H9 (cell line): ENCODE measurements around the gene RXFP2. TPM values are rescaled to one million over a fixed set of nuclear protein-coding genes. Genes with fewer than 3 reads are reported as not detected.

Experiments used
- DNase-seq: peaks from one replicate; pipeline ENCODE4 v3.0.0-alpha.2; 2017
- H2AFZ ChIP-seq: one replicate; pipeline ENCODE4 v1.6.1; 2013; ENCODE audit warnings: mild to moderate bottlenecking, low read length, control low read depth, moderate library complexity
- H2AK5ac ChIP-seq: 2 replicates; pipeline ENCODE4 v1.6.1; 2013; ENCODE audit warnings: low read length, control low read depth, mixed read lengths; ENCODE audit not compliant: insufficient read length
- H2BK120ac ChIP-seq: one replicate; pipeline ENCODE4 v1.6.1; 2013; ENCODE audit warnings: low read depth, mild to moderate bottlenecking, low read length, control low read depth, inconsistent platforms; ENCODE audit not compliant: poor library complexity, severe bottlenecking
- H2BK12ac ChIP-seq: 2 replicates; pipeline ENCODE4 v1.6.1; 2013; ENCODE audit warnings: low read length, control low read depth, mixed read lengths, low read depth; ENCODE audit not compliant: insufficient read length
- H2BK15ac ChIP-seq: 2 replicates; pipeline ENCODE4 v1.6.1; 2013; ENCODE audit warnings: low read depth, low read length, control low read depth
- H2BK20ac ChIP-seq: one replicate; pipeline ENCODE4 v1.6.1; 2013; ENCODE audit warnings: low read depth, mild to moderate bottlenecking, low read length, control low read depth, inconsistent platforms; ENCODE audit not compliant: poor library complexity, severe bottlenecking
- H2BK5ac ChIP-seq: 2 replicates; pipeline ENCODE4 v1.6.1; 2013; ENCODE audit warnings: low read length, control low read depth, mixed read lengths; ENCODE audit not compliant: insufficient read length
- H3K14ac ChIP-seq: 2 replicates; pipeline ENCODE4 v1.6.1; 2013; ENCODE audit warnings: low read length, control low read depth; ENCODE audit not compliant: insufficient read depth
- H3K18ac ChIP-seq: 2 replicates; pipeline ENCODE4 v1.6.1; 2013; ENCODE audit warnings: low read depth, mild to moderate bottlenecking, mixed read lengths, low read length, control low read depth; ENCODE audit not compliant: insufficient read length
- H3K23ac ChIP-seq: 2 replicates; pipeline ENCODE4 v1.6.1; 2013; ENCODE audit warnings: low read length, control low read depth, mixed read lengths, low read depth; ENCODE audit not compliant: insufficient read length
- H3K23me2 ChIP-seq: 2 replicates; pipeline ENCODE4 v1.6.1; 2013; ENCODE audit warnings: low read depth, mild to moderate bottlenecking, mixed read lengths, low read length, control low read depth; ENCODE audit not compliant: insufficient read length, poor library complexity, severe bottlenecking
- H3K27ac ChIP-seq: 2 replicates; pipeline ENCODE4 v1.5.1; 2013; ENCODE audit warnings: low read length, control low read depth, mixed read lengths, low read depth; ENCODE audit not compliant: insufficient read length
- H3K27me3 ChIP-seq: 2 replicates; pipeline ENCODE4 v1.6.1; 2013; ENCODE audit warnings: low read length, control low read depth, inconsistent platforms; ENCODE audit not compliant: insufficient read depth
- H3K4ac ChIP-seq: 2 replicates; pipeline ENCODE4 v1.6.1; 2013; ENCODE audit warnings: low read depth, mild to moderate bottlenecking, control low read depth, inconsistent platforms, low read length, moderate library complexity
- H3K4me1 ChIP-seq: 2 replicates; pipeline ENCODE4 v1.6.1; 2013; ENCODE audit warnings: low read length, control low read depth, inconsistent platforms; ENCODE audit not compliant: insufficient read depth
- H3K4me2 ChIP-seq: 2 replicates; pipeline ENCODE4 v1.6.1; 2013; ENCODE audit warnings: low read length, control low read depth, mixed read lengths; ENCODE audit not compliant: insufficient read length, insufficient read depth
- H3K56ac ChIP-seq: 2 replicates; pipeline ENCODE4 v1.6.1; 2013; ENCODE audit warnings: low read depth, mild to moderate bottlenecking, mixed read lengths, low read length, control low read depth; ENCODE audit not compliant: insufficient read length
- H3K79me1 ChIP-seq: 2 replicates; pipeline ENCODE4 v1.6.1; 2013; ENCODE audit warnings: low read depth, mild to moderate bottlenecking, moderate library complexity, low read length, control low read depth, inconsistent platforms; ENCODE audit not compliant: insufficient read depth, poor library complexity, severe bottlenecking
- H3K79me2 ChIP-seq: 2 replicates; pipeline ENCODE4 v1.6.1; 2013; ENCODE audit warnings: low read length, control low read depth, inconsistent platforms; ENCODE audit not compliant: insufficient read depth
- H3K9ac ChIP-seq: 2 replicates; pipeline ENCODE4 v1.6.1; 2013; ENCODE audit warnings: low read length, control low read depth, mixed read lengths; ENCODE audit not compliant: insufficient read length; ENCODE audit errors: extremely low read depth
- H3K9me3 ChIP-seq: one replicate; pipeline ENCODE4 v1.6.1; 2013; ENCODE audit warnings: low read depth, low read length, inconsistent platforms; ENCODE audit not compliant: control insufficient read depth
- H3T11ph ChIP-seq: one replicate; pipeline ENCODE4 v1.6.1; 2013; ENCODE audit warnings: mild to moderate bottlenecking, low read length, control low read depth, inconsistent platforms
- H4K20me1 ChIP-seq: one replicate; pipeline ENCODE4 v1.6.1; 2013; ENCODE audit not compliant: control insufficient read depth, insufficient read length, insufficient read depth
- H4K5ac ChIP-seq: 2 replicates; pipeline ENCODE4 v1.6.1; 2013; ENCODE audit warnings: low read depth, mild to moderate bottlenecking, mixed read lengths, low read length, control low read depth; ENCODE audit not compliant: insufficient read length
- H4K8ac ChIP-seq: replicated peaks from 2 replicates; pipeline ENCODE4 v1.6.1; 2013; ENCODE audit warnings: low read length, control low read depth, mixed read lengths, low read depth; ENCODE audit not compliant: insufficient read length
- H4K91ac ChIP-seq: 2 replicates; pipeline ENCODE4 v1.6.1; 2013; ENCODE audit warnings: low read depth, mild to moderate bottlenecking, moderate library complexity, mixed read lengths, low read length, control low read depth; ENCODE audit not compliant: insufficient read length
- H3K27ac Mint-ChIP-seq, 3 experiments: 2 replicates in 2 of 3; 3 replicates in 1 of 3; pipeline ENCODE4 v1.8.0; 2020 to 2021; ENCODE audit warnings: mixed read lengths in 3 of 3, mild to moderate bottlenecking in 1 of 3, moderate library complexity in 1 of 3
- H3K27me3 Mint-ChIP-seq: 2 replicates; pipeline ENCODE4 v1.8.0; 2021; ENCODE audit warnings: low read depth, mild to moderate bottlenecking, moderate library complexity, mixed read lengths
- H3K36me3 Mint-ChIP-seq, 3 experiments: 2 replicates in 2 of 3; 3 replicates in 1 of 3; pipeline ENCODE4 v1.8.0; 2020 to 2021; ENCODE audit warnings: low read depth in 3 of 3, mixed read lengths in 3 of 3; ENCODE audit not compliant: insufficient read depth in 1 of 3
- H3K4me1 Mint-ChIP-seq, 2 experiments: 2 replicates each; pipeline ENCODE4 v1.8.0; 2020; ENCODE audit warnings: mixed read lengths in 2 of 2
- H3K4me3 Mint-ChIP-seq, 2 experiments: 2 replicates in 1 of 2; 3 replicates in 1 of 2; pipeline ENCODE4 v1.8.0; 2020 to 2021; ENCODE audit warnings: mild to moderate bottlenecking in 2 of 2, mixed read lengths in 2 of 2, moderate library complexity in 1 of 2
- H3K9me3 Mint-ChIP-seq, 2 experiments: 2 replicates in 1 of 2; 3 replicates in 1 of 2; pipeline ENCODE4 v1.8.0; 2020; ENCODE audit warnings: mild to moderate bottlenecking in 2 of 2, mixed read lengths in 2 of 2, moderate library complexity in 1 of 2
- WGBS: extraction: QIAGEN DNeasy Blood & Tissue Kit; methylation state at CpG from one replicate; pipeline ENCODE4 v1.1.7; 2013; ENCODE audit warnings: missing lambda C conversion rate, low lambda C conversion rate, mixed read lengths; ENCODE audit not compliant: insufficient read length; ENCODE audit errors: extremely low coverage; 5-methylcytosine and 5-hydroxymethylcytosine counted together
- total RNA-seq: library from RNA; stranded (reverse); gene quantifications from 2 replicates; pipeline ENCODE4 v1.2.1, GENCODE V29; 2021
- TF ChIP-seq, protein P1 (sequence below): fragments of 200-600 bp; sonication (generic); conservative IDR thresholded peaks from 3 replicates; pipeline ENCODE4 v1.8.0; 2021; ENCODE audit warnings: antibody characterized with exemption, mild to moderate bottlenecking

RXFP2 gene
- total RNA-seq, 1 experiment from 2014 or later, result not detected

DNA sequence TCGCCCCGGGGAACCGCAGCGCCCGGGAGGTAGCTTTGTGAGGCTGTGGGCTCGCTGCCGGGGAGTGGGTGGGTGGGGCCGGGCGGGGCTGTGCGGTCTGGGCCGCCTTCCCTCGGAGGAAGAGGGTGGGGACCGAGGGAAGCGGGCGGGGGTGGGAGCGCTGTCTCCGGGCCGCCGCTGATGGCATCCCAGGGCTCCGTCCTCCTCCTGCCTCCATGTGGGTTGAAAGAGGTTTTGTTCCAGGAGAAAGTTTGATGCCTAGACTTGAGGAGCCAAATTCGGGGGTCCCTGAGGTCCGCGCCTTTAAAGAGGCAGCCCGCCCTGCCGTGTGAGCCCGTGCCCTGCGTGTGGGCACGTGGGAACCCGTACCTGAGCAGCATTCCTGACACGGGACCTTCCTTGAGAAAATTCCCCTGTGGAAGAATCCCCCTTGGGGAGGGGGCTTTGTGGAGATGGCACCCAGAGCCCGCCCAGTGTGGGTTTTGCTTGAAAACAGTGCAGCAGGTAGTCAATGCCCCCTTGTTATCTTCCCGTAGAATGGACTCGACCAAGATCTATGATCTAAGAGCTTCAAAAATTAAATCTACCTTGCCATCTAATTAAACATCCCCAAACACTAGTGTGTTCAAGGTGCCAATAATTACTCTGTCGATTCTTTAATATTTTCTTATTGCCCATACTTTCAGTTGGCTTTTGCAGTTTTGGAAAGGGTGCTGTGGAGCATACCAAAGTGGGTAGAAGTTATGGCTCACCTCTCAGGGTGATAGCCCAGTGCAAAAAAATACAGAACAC lies 107.8 kb downstream of the RXFP2 start:
- no peaks in the 10 kb centered on the region for H3K23me2 ChIP-seq
- H3K14ac ChIP-seq, result 0 out of 2 replicates have a peak overlapping the region, but pooled peaks have one; percentile 52
- H3K9me3 Mint-ChIP-seq, result no peaks in the 10 kb centered on the region; a peak in 1 of 5 replicates
- H4K20me1 ChIP-seq, result no peaks in the 10 kb centered on the region
- H2BK12ac ChIP-seq, result no peak overlapping the region
- no peaks in the 10 kb centered on the region for H3K79me2 ChIP-seq
- H3K56ac ChIP-seq, result no peak overlapping the region
- H3K4me1 Mint-ChIP-seq, result peaks cover 9 to 11% of the 10 kb centered on the region in 2 experiments
- H3K27me3 Mint-ChIP-seq, result peaks cover 67% of the 10 kb centered on the region
- peak overlapping the region; percentile 42 for H3K9ac ChIP-seq
- H4K8ac ChIP-seq, result no peak overlapping the region
- no peak overlapping the region for H4K91ac ChIP-seq
- no peak overlapping the region for H3K4ac ChIP-seq
- no peak overlapping the region for H3K23ac ChIP-seq
- H3T11ph ChIP-seq, result no peak overlapping the region
- TF ChIP-seq, protein P1, sequence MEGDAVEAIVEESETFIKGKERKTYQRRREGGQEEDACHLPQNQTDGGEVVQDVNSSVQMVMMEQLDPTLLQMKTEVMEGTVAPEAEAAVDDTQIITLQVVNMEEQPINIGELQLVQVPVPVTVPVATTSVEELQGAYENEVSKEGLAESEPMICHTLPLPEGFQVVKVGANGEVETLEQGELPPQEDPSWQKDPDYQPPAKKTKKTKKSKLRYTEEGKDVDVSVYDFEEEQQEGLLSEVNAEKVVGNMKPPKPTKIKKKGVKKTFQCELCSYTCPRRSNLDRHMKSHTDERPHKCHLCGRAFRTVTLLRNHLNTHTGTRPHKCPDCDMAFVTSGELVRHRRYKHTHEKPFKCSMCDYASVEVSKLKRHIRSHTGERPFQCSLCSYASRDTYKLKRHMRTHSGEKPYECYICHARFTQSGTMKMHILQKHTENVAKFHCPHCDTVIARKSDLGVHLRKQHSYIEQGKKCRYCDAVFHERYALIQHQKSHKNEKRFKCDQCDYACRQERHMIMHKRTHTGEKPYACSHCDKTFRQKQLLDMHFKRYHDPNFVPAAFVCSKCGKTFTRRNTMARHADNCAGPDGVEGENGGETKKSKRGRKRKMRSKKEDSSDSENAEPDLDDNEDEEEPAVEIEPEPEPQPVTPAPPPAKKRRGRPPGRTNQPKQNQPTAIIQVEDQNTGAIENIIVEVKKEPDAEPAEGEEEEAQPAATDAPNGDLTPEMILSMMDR, result no peak
- no peaks in the 10 kb centered on the region for H3K79me1 ChIP-seq
- H3K9me3 ChIP-seq, result no peaks in the 10 kb centered on the region
- H3K4me1 ChIP-seq, result peaks cover 3% of the 10 kb centered on the region; the same call in 1 of the 2 replicates
- H3K4me2 ChIP-seq, result peak overlapping the region; percentile 76
- no peak overlapping the region for H3K27ac Mint-ChIP-seq
- H2BK120ac ChIP-seq, result no peak overlapping the region
- H2BK5ac ChIP-seq, result no peak overlapping the region
- no peak overlapping the region for H3K27ac ChIP-seq
- H3K18ac ChIP-seq, result no peak overlapping the region
- H3K27me3 ChIP-seq, result peaks cover 4% of the 10 kb centered on the region; the same call in 1 of the 2 replicates
- H2BK15ac ChIP-seq, result no peak overlapping the region
- no CpG with 5 or more reads among the region's 34 CpGs for WGBS
- H3K4me3 Mint-ChIP-seq, result peak overlapping the region; percentile 69 to 76
- no peak overlapping the region for H2AK5ac ChIP-seq
- DNase-seq, result no peak
- H2BK20ac ChIP-seq, result no peak overlapping the region
- H3K36me3 Mint-ChIP-seq, result no peaks in the 10 kb centered on the region
- H4K5ac ChIP-seq, result no peak overlapping the region
- peak overlapping the region; percentile 89 for H2AFZ ChIP-seq
